Measurements from ENCODE around the gene SNAP47.
A peak's percentile ranks its signal among the peaks of the same experiment; 100 is the strongest.

SNAP47 gene

GRCh38 chr1:227753999-227754711 lies 18.9 kb downstream of the SNAP47 start:
- 96 to 100% methylated on average over 4 to 6 of the region's 7 CpGs for WGBS, 2 experiments (ENCODE audit: insufficient coverage in 2 of 2)
- peaks cover 16% of the 10 kb centered on the region for H3K4me1 ChIP-seq (ENCODE audit: control insufficient read depth, insufficient read depth, low read length, poor library complexity, severe bottlenecking)
- H3K36me3 ChIP-seq (ENCODE audit: control insufficient read depth, insufficient read depth, low read length) = peaks cover 67% of the 10 kb centered on the region

GRCh38 chr1:227754958-227755357 lies 19.7 kb downstream of the SNAP47 start:
- peaks cover 67% of the 10 kb centered on the region for H3K36me3 ChIP-seq (ENCODE audit: control insufficient read depth, insufficient read depth, low read length)
- H3K27ac ChIP-seq (ENCODE audit: low read depth, low read length, severe bottlenecking) = no peak overlapping the region
- H3K4me1 ChIP-seq (ENCODE audit: control insufficient read depth, insufficient read depth, low read length, poor library complexity, severe bottlenecking) = peaks cover 23% of the 10 kb centered on the region
- no peaks in the 10 kb centered on the region for H3K9me3 ChIP-seq (ENCODE audit: control insufficient read depth, low read length)
- 93 to 97% methylated on average over 3 of the region's 4 CpGs for WGBS, 2 experiments (ENCODE audit: insufficient coverage in 2 of 2)
- H3K4me3 ChIP-seq (ENCODE audit: extremely low read depth, insufficient read depth, low read length, poor library complexity, severe bottlenecking) = no peak overlapping the region

More at GRCh38 chr1:227753999-227754711, 18.9 kb downstream of the SNAP47 start:
- Histone ChIP-seq H3K9me3 (ENCODE audit: control insufficient read depth, low read length) (no peaks in the 10 kb centered on the region), H3K27ac (ENCODE audit: low read depth, low read length, severe bottlenecking) (no peak overlapping the region), H3K4me3 (ENCODE audit: extremely low read depth, insufficient read depth, low read length, poor library complexity, severe bottlenecking) (no peak overlapping the region)

- H3K36me3 ChIP-seq (ENCODE audit: control insufficient read depth, insufficient read depth, low read length) = peaks cover 67% of the 10 kb centered on the region
- peaks cover 27% of the 10 kb centered on the region for H3K4me1 ChIP-seq (ENCODE audit: control insufficient read depth, insufficient read depth, low read length, poor library complexity, severe bottlenecking)
- no peaks in the 10 kb centered on the region for H3K9me3 ChIP-seq (ENCODE audit: control insufficient read depth, low read length)
- H3K27ac ChIP-seq (ENCODE audit: low read depth, low read length, severe bottlenecking) = no peak overlapping the region
- no peak overlapping the region for H3K4me3 ChIP-seq (ENCODE audit: extremely low read depth, insufficient read depth, low read length, poor library complexity, severe bottlenecking)
- WGBS, 2 experiments (ENCODE audit: insufficient coverage in 2 of 2) = 95 to 98% methylated on average over 7 to 9 of the region's 13 CpGs
Observed at GRCh38 chr1:227756172-227756959, 21.1 kb downstream of the SNAP47 start.

GRCh38 chr1:227757781-227758180 lies 22.5 kb downstream of the SNAP47 start:
- Histone ChIP-seq H3K4me3 (ENCODE audit: extremely low read depth, insufficient read depth, low read length, poor library complexity, severe bottlenecking) (no peak overlapping the region), H3K36me3 (ENCODE audit: control insufficient read depth, insufficient read depth, low read length) (peaks cover 69% of the 10 kb centered on the region), H3K9me3 (ENCODE audit: control insufficient read depth, low read length) (no peaks in the 10 kb centered on the region), H3K27ac (ENCODE audit: low read depth, low read length, severe bottlenecking) (no peak overlapping the region), H3K4me1 (ENCODE audit: control insufficient read depth, insufficient read depth, low read length, poor library complexity, severe bottlenecking) (peaks cover 30% of the 10 kb centered on the region)
- 89 to 94% methylated on average over 1 to 2 of the region's 2 CpGs for WGBS, 2 experiments (ENCODE audit: insufficient coverage in 2 of 2)

GRCh38 chr1:227758366-227758765 lies 23.1 kb downstream of the SNAP47 start:
- WGBS, 2 experiments (ENCODE audit: insufficient coverage in 2 of 2) = 88 to 95% methylated on average over 5 to 6 of the region's 6 CpGs
- Histone ChIP-seq H3K9me3 (ENCODE audit: control insufficient read depth, low read length) (no peaks in the 10 kb centered on the region), H3K27ac (ENCODE audit: low read depth, low read length, severe bottlenecking) (peak overlapping the region; percentile 76), H3K36me3 (ENCODE audit: control insufficient read depth, insufficient read depth, low read length) (peaks cover 67% of the 10 kb centered on the region), H3K4me1 (ENCODE audit: control insufficient read depth, insufficient read depth, low read length, poor library complexity, severe bottlenecking) (peaks cover 36% of the 10 kb centered on the region), H3K4me3 (ENCODE audit: extremely low read depth, insufficient read depth, low read length, poor library complexity, severe bottlenecking) (no peak overlapping the region)

GRCh38 chr1:227759341-227760300 lies 24.4 kb downstream of the SNAP47 start:
- Histone ChIP-seq H3K36me3 (ENCODE audit: control insufficient read depth, insufficient read depth, low read length) (peaks cover 70% of the 10 kb centered on the region), H3K27ac (ENCODE audit: low read depth, low read length, severe bottlenecking) (peak overlapping the region; percentile 76), H3K4me3 (ENCODE audit: extremely low read depth, insufficient read depth, low read length, poor library complexity, severe bottlenecking) (no peak overlapping the region), H3K4me1 (ENCODE audit: control insufficient read depth, insufficient read depth, low read length, poor library complexity, severe bottlenecking) (peaks cover 45% of the 10 kb centered on the region), H3K9me3 (ENCODE audit: control insufficient read depth, low read length) (no peaks in the 10 kb centered on the region)
- 83 to 88% methylated on average over 14 to 15 of the region's 15 CpGs for WGBS, 2 experiments (ENCODE audit: insufficient coverage in 2 of 2)

GRCh38 chr1:227760377-227760776 lies 25.1 kb downstream of the SNAP47 start:
- peaks cover 45% of the 10 kb centered on the region for H3K4me1 ChIP-seq (ENCODE audit: control insufficient read depth, insufficient read depth, low read length, poor library complexity, severe bottlenecking)
- no peak overlapping the region for H3K4me3 ChIP-seq (ENCODE audit: extremely low read depth, insufficient read depth, low read length, poor library complexity, severe bottlenecking)
- no peaks in the 10 kb centered on the region for H3K9me3 ChIP-seq (ENCODE audit: control insufficient read depth, low read length)
- H3K36me3 ChIP-seq (ENCODE audit: control insufficient read depth, insufficient read depth, low read length) = peaks cover 74% of the 10 kb centered on the region
- H3K27ac ChIP-seq (ENCODE audit: low read depth, low read length, severe bottlenecking) = no peak overlapping the region
- WGBS, 2 experiments (ENCODE audit: insufficient coverage in 2 of 2) = 100% methylated on average over 1 to 6 of the region's 9 CpGs

- Histone ChIP-seq H3K4me1 (ENCODE audit: control insufficient read depth, insufficient read depth, low read length, poor library complexity, severe bottlenecking) (peaks cover 52% of the 10 kb centered on the region), H3K27ac (ENCODE audit: low read depth, low read length, severe bottlenecking) (peak overlapping the region; percentile 16)
- 89 to 90% methylated on average over 13 to 16 of the region's 17 CpGs for WGBS, 2 experiments (ENCODE audit: insufficient coverage in 2 of 2)
Observed at GRCh38 chr1:227761621-227762230, 26.5 kb downstream of the SNAP47 start.

GRCh38 chr1:227762231-227762911 lies 27.1 kb downstream of the SNAP47 start:
- 27 to 33% methylated on average over 21 to 22 of the region's 22 CpGs for WGBS, 2 experiments (ENCODE audit: insufficient coverage in 2 of 2)
- H3K4me3 ChIP-seq (ENCODE audit: extremely low read depth, insufficient read depth, low read length, poor library complexity, severe bottlenecking) = no peak overlapping the region
- peak overlapping the region; percentile 16 for H3K27ac ChIP-seq (ENCODE audit: low read depth, low read length, severe bottlenecking)
- H3K9me3 ChIP-seq (ENCODE audit: control insufficient read depth, low read length) = no peaks in the 10 kb centered on the region
- H3K36me3 ChIP-seq (ENCODE audit: control insufficient read depth, insufficient read depth, low read length) = peaks cover 77% of the 10 kb centered on the region
- H3K4me1 ChIP-seq (ENCODE audit: control insufficient read depth, insufficient read depth, low read length, poor library complexity, severe bottlenecking) = peaks cover 52% of the 10 kb centered on the region

More at GRCh38 chr1:227761621-227762230, 26.5 kb downstream of the SNAP47 start:
- peaks cover 77% of the 10 kb centered on the region for H3K36me3 ChIP-seq (ENCODE audit: control insufficient read depth, insufficient read depth, low read length)
- no peaks in the 10 kb centered on the region for H3K9me3 ChIP-seq (ENCODE audit: control insufficient read depth, low read length)
- H3K4me3 ChIP-seq (ENCODE audit: extremely low read depth, insufficient read depth, low read length, poor library complexity, severe bottlenecking) = no peak overlapping the region

Measured in mesodermal cell (in vitro differentiated cells).